Endothelial cell (in vitro differentiated cells): ENCODE measurements around the gene TMEM81. TPM values are rescaled to one million over a fixed set of nuclear protein-coding genes. Genes with fewer than 3 reads are reported as not detected.

Source experiments
- DNase-seq: peaks from one replicate; pipeline ENCODE4 v3.0.0; 2021; ENCODE audit warnings: low spot score
- H3K27ac Mint-ChIP-seq: one replicate; pipeline ENCODE4 v1.8.0; 2021; ENCODE audit warnings: mixed read lengths, inconsistent platforms; ENCODE audit not compliant: unreplicated experiment
- H3K27me3 Mint-ChIP-seq: one replicate; pipeline ENCODE4 v1.8.0; 2021; ENCODE audit warnings: mild to moderate bottlenecking, moderate library complexity, mixed read lengths, inconsistent platforms; ENCODE audit not compliant: unreplicated experiment
- H3K36me3 Mint-ChIP-seq: one replicate; pipeline ENCODE4 v1.8.0; 2021; ENCODE audit warnings: mild to moderate bottlenecking, low read depth, mixed read lengths, inconsistent platforms; ENCODE audit not compliant: unreplicated experiment
- H3K4me1 Mint-ChIP-seq: one replicate; pipeline ENCODE4 v1.8.0; 2021; ENCODE audit warnings: mild to moderate bottlenecking, mixed read lengths, inconsistent platforms; ENCODE audit not compliant: unreplicated experiment
- H3K4me3 Mint-ChIP-seq: one replicate; pipeline ENCODE4 v1.8.0; 2021; ENCODE audit warnings: mild to moderate bottlenecking, mixed read lengths, inconsistent platforms; ENCODE audit not compliant: unreplicated experiment
- H3K9me3 Mint-ChIP-seq: one replicate; pipeline ENCODE4 v1.8.0; 2021; ENCODE audit warnings: mixed read lengths, inconsistent platforms; ENCODE audit not compliant: unreplicated experiment
- total RNA-seq: library from RNA; stranded (reverse); fragmentation: NEBNext Ultra II Directional; extraction: Animal tissue kit (Norgen Biotek cat#: 25700); gene quantifications from one replicate; pipeline ENCODE4 v1.2.1, GENCODE V29; 2021; ENCODE audit not compliant: unreplicated experiment
- TF ChIP-seq, protein P1 (sequence below): fragments of 200-600 bp; sonication (generic); IDR thresholded peaks from one replicate; pipeline ENCODE4 v1.5.0; 2021; ENCODE audit warnings: antibody characterized with exemption; ENCODE audit not compliant: unreplicated experiment

TMEM81 gene
- total RNA-seq, 1 donor from 2014 or later, result 3.7 TPM

DNA sequence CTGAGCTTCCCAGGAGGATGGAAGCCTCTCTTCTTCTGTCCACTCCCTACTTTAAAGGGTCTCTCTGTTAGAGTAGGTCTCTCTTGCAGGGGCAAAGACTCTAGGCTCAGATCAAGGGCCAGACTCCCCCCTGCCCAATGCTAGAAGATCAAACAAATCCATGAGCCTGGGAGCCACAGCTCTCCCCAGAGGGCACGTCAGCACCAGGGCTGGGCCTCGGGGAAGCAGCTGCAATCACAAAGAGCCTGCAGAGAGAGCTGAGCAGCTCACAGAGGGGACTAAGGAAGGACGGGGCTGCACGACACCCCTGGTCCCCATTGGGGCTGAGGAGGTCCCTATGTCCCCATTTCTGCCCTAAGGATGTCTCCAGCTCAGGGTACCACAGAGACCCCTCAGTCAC, 37.4 kb downstream of the TMEM81 start:
- Mint-ChIP-seq H3K27ac (no peak overlapping the region), H3K4me3 (no peak overlapping the region), H3K9me3 (peaks cover 5% of the 10 kb centered on the region), H3K4me1 (peaks cover 3% of the 10 kb centered on the region), H3K36me3 (peaks cover 5% of the 10 kb centered on the region), H3K27me3 (peaks cover 16% of the 10 kb centered on the region)
- TF ChIP-seq, protein P1, sequence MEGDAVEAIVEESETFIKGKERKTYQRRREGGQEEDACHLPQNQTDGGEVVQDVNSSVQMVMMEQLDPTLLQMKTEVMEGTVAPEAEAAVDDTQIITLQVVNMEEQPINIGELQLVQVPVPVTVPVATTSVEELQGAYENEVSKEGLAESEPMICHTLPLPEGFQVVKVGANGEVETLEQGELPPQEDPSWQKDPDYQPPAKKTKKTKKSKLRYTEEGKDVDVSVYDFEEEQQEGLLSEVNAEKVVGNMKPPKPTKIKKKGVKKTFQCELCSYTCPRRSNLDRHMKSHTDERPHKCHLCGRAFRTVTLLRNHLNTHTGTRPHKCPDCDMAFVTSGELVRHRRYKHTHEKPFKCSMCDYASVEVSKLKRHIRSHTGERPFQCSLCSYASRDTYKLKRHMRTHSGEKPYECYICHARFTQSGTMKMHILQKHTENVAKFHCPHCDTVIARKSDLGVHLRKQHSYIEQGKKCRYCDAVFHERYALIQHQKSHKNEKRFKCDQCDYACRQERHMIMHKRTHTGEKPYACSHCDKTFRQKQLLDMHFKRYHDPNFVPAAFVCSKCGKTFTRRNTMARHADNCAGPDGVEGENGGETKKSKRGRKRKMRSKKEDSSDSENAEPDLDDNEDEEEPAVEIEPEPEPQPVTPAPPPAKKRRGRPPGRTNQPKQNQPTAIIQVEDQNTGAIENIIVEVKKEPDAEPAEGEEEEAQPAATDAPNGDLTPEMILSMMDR, result no peak
- DNase-seq, result no peak

DNA sequence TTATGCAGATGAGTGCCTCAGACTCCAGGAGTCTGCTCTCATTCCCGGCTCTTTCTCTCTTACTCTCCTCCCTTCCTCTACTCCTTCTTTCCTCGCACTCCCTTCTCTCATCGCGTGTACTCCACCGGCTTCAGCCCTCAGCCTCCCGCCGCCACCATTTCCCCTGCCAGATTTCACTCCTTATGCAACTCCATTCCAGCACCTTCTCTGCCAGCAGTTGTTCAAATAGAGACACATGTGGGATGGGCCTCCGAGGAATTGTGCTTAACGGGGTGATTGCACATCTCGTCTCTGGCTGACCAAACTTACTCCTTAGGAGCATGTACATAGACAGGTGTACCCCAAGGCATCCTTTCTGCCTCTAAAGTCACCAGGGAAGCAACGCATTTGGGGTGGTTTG, 39.1 kb downstream of the TMEM81 start:
- DNase-seq, result no peak
- Mint-ChIP-seq H3K27ac (peak overlapping the region; percentile 57), H3K4me1 (peaks cover 13% of the 10 kb centered on the region), H3K27me3 (peaks cover 13% of the 10 kb centered on the region), H3K9me3 (peaks cover 5% of the 10 kb centered on the region), H3K36me3 (peaks cover 5% of the 10 kb centered on the region), H3K4me3 (peak overlapping the region; percentile 35)
- TF ChIP-seq, protein P1, result no peak

DNA sequence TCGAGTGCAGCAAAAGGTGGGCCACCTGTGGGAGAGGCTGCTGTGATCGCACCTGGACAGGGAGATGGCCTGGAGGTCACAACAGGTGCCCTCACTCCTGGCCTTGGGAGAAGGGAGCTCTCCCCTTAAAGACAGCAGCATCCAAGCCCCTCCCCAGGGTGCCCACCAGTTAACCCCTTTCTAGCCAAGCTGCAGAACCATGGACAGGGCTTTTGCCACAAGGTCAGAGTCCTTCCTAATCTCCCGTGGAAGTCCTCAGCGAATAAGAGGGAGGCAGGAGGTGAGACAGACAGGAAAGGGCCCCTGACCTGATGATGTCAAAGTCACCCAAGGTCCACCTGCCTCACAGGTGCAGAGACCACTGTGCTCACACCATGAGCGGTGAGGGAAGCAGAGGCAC, 39.5 kb downstream of the TMEM81 start:
- Mint-ChIP-seq H3K4me3 (no peak overlapping the region), H3K4me1 (peaks cover 13% of the 10 kb centered on the region), H3K27ac (no peak overlapping the region), H3K36me3 (peaks cover 5% of the 10 kb centered on the region), H3K9me3 (peaks cover 5% of the 10 kb centered on the region), H3K27me3 (peaks cover 10% of the 10 kb centered on the region)
- DNase-seq, result no peak
- TF ChIP-seq, protein P1, result no peak

DNA sequence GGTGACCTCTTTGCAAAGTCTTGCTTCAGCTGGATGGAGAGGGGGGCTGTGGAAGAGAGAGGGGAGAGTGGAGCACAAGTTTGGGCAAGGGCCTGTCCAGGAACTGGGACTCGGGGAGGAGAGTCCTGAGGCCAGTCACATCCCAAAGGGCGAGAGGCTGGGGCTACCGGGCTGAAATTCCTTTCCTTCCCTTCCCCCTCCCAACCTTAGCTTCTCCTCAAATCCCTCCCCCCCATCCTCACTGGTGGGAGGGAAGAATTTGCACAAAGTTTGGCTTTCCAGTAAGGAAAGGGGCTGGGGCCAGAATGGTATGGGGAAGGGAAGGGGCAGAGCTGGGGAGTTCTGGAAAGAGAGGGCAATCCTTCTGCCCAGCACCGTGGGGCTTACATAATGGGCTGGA, 40.4 kb downstream of the TMEM81 start:
- peaks cover 10% of the 10 kb centered on the region for H3K27me3 Mint-ChIP-seq

More for the DNA sequence above, 40.4 kb downstream of the TMEM81 start:
- no peak overlapping the region for H3K27ac Mint-ChIP-seq
- H3K9me3 Mint-ChIP-seq, result peaks cover 5% of the 10 kb centered on the region
- peaks cover 5% of the 10 kb centered on the region for H3K36me3 Mint-ChIP-seq
- DNase-seq, result no peak
- peaks cover 13% of the 10 kb centered on the region for H3K4me1 Mint-ChIP-seq
- H3K4me3 Mint-ChIP-seq, result no peak overlapping the region
- TF ChIP-seq, protein P1, result no peak
